NT2/D1 (cell line): ENCODE measurements around the gene DIABLO.
A peak's percentile ranks its signal among the peaks of the same experiment; 100 is the strongest.

Experiments
- DNase-seq: peaks from one replicate; pipeline ENCODE4 v3.0.0-alpha.2; 2011; ENCODE audit warnings: low read depth, low spot score
- H3K27me3 ChIP-seq: 2 replicates; pipeline ENCODE4 v1.6.0; 2011; ENCODE audit warnings: mild to moderate bottlenecking; ENCODE audit not compliant: insufficient read length, insufficient read depth
- H3K36me3 ChIP-seq: 2 replicates; pipeline ENCODE4 v1.6.1; 2011; ENCODE audit warnings: mild to moderate bottlenecking, low read length, mixed read lengths; ENCODE audit not compliant: insufficient read depth, insufficient read length
- H3K4me1 ChIP-seq: 2 replicates; pipeline ENCODE4 v1.5.1; 2011; ENCODE audit not compliant: insufficient read depth, insufficient read length
- H3K4me3 ChIP-seq: 2 replicates; pipeline ENCODE4 v1.5.1; 2011; ENCODE audit warnings: low read depth; ENCODE audit not compliant: insufficient read length
- H3K9ac ChIP-seq: 2 replicates; pipeline ENCODE4 v1.6.0; 2011; ENCODE audit warnings: low read depth; ENCODE audit not compliant: insufficient read length
- H3K9me3 ChIP-seq: 2 replicates; pipeline ENCODE4 v1.5.1; 2011; ENCODE audit warnings: mild to moderate bottlenecking, low read length; ENCODE audit not compliant: insufficient read depth
- SUZ12 ChIP-seq: IDR thresholded peaks from 2 replicates; pipeline ENCODE4 v1.6.1; 2011; ENCODE audit not compliant: insufficient read length, insufficient read depth; ENCODE audit errors: extremely low read depth
- YY1 ChIP-seq: IDR thresholded peaks from 2 replicates; pipeline ENCODE4 v1.6.1; 2011; ENCODE audit not compliant: insufficient read length, insufficient read depth
- ZNF274 ChIP-seq: IDR thresholded peaks from 2 replicates; pipeline ENCODE4 v1.6.1; 2011; ENCODE audit warnings: mild to moderate bottlenecking, low read depth, low read length

The DIABLO gene

GRCh38 chr12:122195405-122195804 lies 30.4 kb downstream of the DIABLO start:
- Histone ChIP-seq H3K27me3 (no peaks in the 10 kb centered on the region), H3K9me3 (peaks cover 11% of the 10 kb centered on the region; the same call in 1 of the 2 replicates), H3K36me3 (no peaks in the 10 kb centered on the region), H3K4me1 (peaks cover 3% of the 10 kb centered on the region), H3K4me3 (no peak overlapping the region), H3K9ac (no peak overlapping the region)
- no peak for DNase-seq
- TF ChIP-seq ZNF274 (no peak), YY1 (no peak), SUZ12 (no peak)

- Histone ChIP-seq H3K4me1 (peaks cover 2% of the 10 kb centered on the region), H3K36me3 (no peaks in the 10 kb centered on the region), H3K4me3 (no peak overlapping the region), H3K27me3 (no peaks in the 10 kb centered on the region), H3K9me3 (peaks cover 11% of the 10 kb centered on the region; the same call in 1 of the 2 replicates), H3K9ac (no peak overlapping the region)
- DNase-seq, result no peak
- TF ChIP-seq YY1 (no peak), SUZ12 (no peak), ZNF274 (no peak)
These were observed 31.0 kb downstream of the DIABLO start for GRCh38 chr12:122194804-122195203.

- no peak overlapping the region for H3K9ac ChIP-seq
- no peaks in the 10 kb centered on the region for H3K27me3 ChIP-seq
- H3K9me3 ChIP-seq, result peaks cover 11% of the 10 kb centered on the region; the same call in 1 of the 2 replicates
- no peak for DNase-seq
- H3K4me1 ChIP-seq, result peaks cover 2% of the 10 kb centered on the region
- no peaks in the 10 kb centered on the region for H3K36me3 ChIP-seq
- TF ChIP-seq YY1, result no peak
- TF ChIP-seq SUZ12, result no peak
- no peak for TF ChIP-seq ZNF274
- H3K4me3 ChIP-seq, result no peak overlapping the region
These were observed 33.4 kb downstream of the DIABLO start for GRCh38 chr12:122192441-122192840.

- H3K4me1 ChIP-seq, result peaks cover 3% of the 10 kb centered on the region
- DNase-seq, result peak; percentile 62
- no peak overlapping the region for H3K9ac ChIP-seq
- H3K36me3 ChIP-seq, result no peaks in the 10 kb centered on the region
- H3K9me3 ChIP-seq, result peaks cover 11% of the 10 kb centered on the region; the same call in 1 of the 2 replicates
- TF ChIP-seq ZNF274 (no peak), YY1 (no peak), SUZ12 (no peak)
- no peaks in the 10 kb centered on the region for H3K27me3 ChIP-seq
- H3K4me3 ChIP-seq, result no peak overlapping the region
These were observed 34.8 kb downstream of the DIABLO start for GRCh38 chr12:122190842-122191668.

GRCh38 chr12:122189626-122190475 lies 36.0 kb downstream of the DIABLO start:
- no peak overlapping the region for H3K9ac ChIP-seq
- H3K36me3 ChIP-seq, result no peaks in the 10 kb centered on the region
- no peak for TF ChIP-seq YY1
- no peak for TF ChIP-seq ZNF274
- no peak for TF ChIP-seq SUZ12
- H3K4me3 ChIP-seq, result no peak overlapping the region
- peaks cover 3% of the 10 kb centered on the region; the same call in 1 of the 2 replicates for H3K9me3 ChIP-seq
- H3K4me1 ChIP-seq, result peaks cover 3% of the 10 kb centered on the region
- DNase-seq, result no peak
- peaks cover 8% of the 10 kb centered on the region for H3K27me3 ChIP-seq

- no peaks in the 10 kb centered on the region for H3K36me3 ChIP-seq
- DNase-seq, result no peak
- H3K9ac ChIP-seq, result no peak overlapping the region
- H3K4me1 ChIP-seq, result peaks cover 3% of the 10 kb centered on the region
- peaks cover 28% of the 10 kb centered on the region for H3K27me3 ChIP-seq
- H3K4me3 ChIP-seq, result no peak overlapping the region
- no peaks in the 10 kb centered on the region for H3K9me3 ChIP-seq
- no peak for TF ChIP-seq SUZ12
- TF ChIP-seq ZNF274, result no peak
- no peak for TF ChIP-seq YY1
These were observed 38.4 kb downstream of the DIABLO start for GRCh38 chr12:122187466-122187865.
